Skeletal muscle satellite cell (primary cell): Measurements from ENCODE around the gene KRT33B. TPM values are rescaled to one million over a fixed set of nuclear protein-coding genes. Genes with fewer than 3 reads are reported as not detected.

Experiments used
- H3K27me3 ChIP-seq: 2 replicates; pipeline ENCODE4 v1.7.0; 2013; ENCODE audit warnings: low read length; ENCODE audit not compliant: control insufficient read depth, insufficient read depth
- H3K36me3 ChIP-seq: 2 replicates; pipeline ENCODE4 v1.7.0; 2013; ENCODE audit warnings: mild to moderate bottlenecking, control low read depth, low read length; ENCODE audit not compliant: insufficient read depth
- H3K4me1 ChIP-seq: 2 replicates; pipeline ENCODE4 v1.7.0; 2013; ENCODE audit warnings: low read length; ENCODE audit not compliant: control insufficient read depth, insufficient read depth
- H3K4me2 ChIP-seq: 2 replicates; pipeline ENCODE4 v1.7.0; 2013; ENCODE audit warnings: mild to moderate bottlenecking, low read length
- H3K4me3 ChIP-seq: 2 replicates; pipeline ENCODE4 v1.7.0; 2013; ENCODE audit warnings: low read length
- H3K9ac ChIP-seq: 2 replicates; pipeline ENCODE4 v1.7.0; 2013; ENCODE audit warnings: mild to moderate bottlenecking, low read depth, low read length, moderate library complexity
- H3K9me3 ChIP-seq: replicated peaks from 2 replicates; pipeline ENCODE4 v1.7.0; 2013; ENCODE audit warnings: mild to moderate bottlenecking, control low read depth, low read length
- total RNA-seq: library from RNA; depleted of rRNA; stranded (reverse); fragments of >200 nt; gene quantifications from 2 replicates; pipeline ENCODE4 v1.2.3, GENCODE V29; 2012; rRNA removed

The KRT33B gene
- not detected in 2 replicates for total RNA-seq

- Histone ChIP-seq H3K4me3 (no peak within 1 kb of the TSS), H3K4me1 (peaks cover 11% of the 10 kb centered on the region), H3K9ac (no peak within 1 kb of the TSS), H3K27me3 (no peaks in the 10 kb centered on the region), H3K4me2 (no peak within 1 kb of the TSS), H3K36me3 (no peaks in the 10 kb centered on the region), H3K9me3 (no peaks in the 10 kb centered on the region)
Measured at GRCh38 chr17:41369713-41370112, at the start of gene KRT33B. Gene KRT33B (minus strand): TSS chr17:41369813. CDS start chr17:41369750, 63 bp downstream.

- no peaks in the 10 kb centered on the region for H3K9me3 ChIP-seq
- H3K9ac ChIP-seq = no peak overlapping the region
- H3K27me3 ChIP-seq = no peaks in the 10 kb centered on the region
- no peak overlapping the region for H3K4me3 ChIP-seq
- no peak overlapping the region for H3K4me2 ChIP-seq
- H3K4me1 ChIP-seq = peaks cover 43% of the 10 kb centered on the region
- no peaks in the 10 kb centered on the region for H3K36me3 ChIP-seq
Measured at GRCh38 chr17:41418116-41418860, 48.7 kb upstream of the KRT33B start.

GRCh38 chr17:41417576-41418015 lies 48.0 kb upstream of the KRT33B start:
- Histone ChIP-seq H3K4me3 (no peak overlapping the region), H3K9me3 (no peaks in the 10 kb centered on the region), H3K9ac (no peak overlapping the region), H3K27me3 (no peaks in the 10 kb centered on the region), H3K36me3 (no peaks in the 10 kb centered on the region), H3K4me2 (no peak overlapping the region), H3K4me1 (peaks cover 43% of the 10 kb centered on the region)

- no peaks in the 10 kb centered on the region for H3K9me3 ChIP-seq
- no peaks in the 10 kb centered on the region for H3K36me3 ChIP-seq
- H3K9ac ChIP-seq = no peak overlapping the region
- H3K4me1 ChIP-seq = peaks cover 43% of the 10 kb centered on the region
- no peaks in the 10 kb centered on the region for H3K27me3 ChIP-seq
- no peak overlapping the region for H3K4me3 ChIP-seq
- H3K4me2 ChIP-seq = no peak overlapping the region
Measured at GRCh38 chr17:41417127-41417526, 47.5 kb upstream of the KRT33B start.

GRCh38 chr17:41416479-41416878 lies 46.9 kb upstream of the KRT33B start:
- Histone ChIP-seq H3K9ac (peak overlapping the region; percentile 8), H3K4me2 (no peak overlapping the region), H3K36me3 (no peaks in the 10 kb centered on the region), H3K4me3 (no peak overlapping the region), H3K9me3 (no peaks in the 10 kb centered on the region), H3K4me1 (peaks cover 43% of the 10 kb centered on the region), H3K27me3 (no peaks in the 10 kb centered on the region)

- Histone ChIP-seq H3K27me3 (no peaks in the 10 kb centered on the region), H3K9ac (peak overlapping the region; percentile 8), H3K36me3 (no peaks in the 10 kb centered on the region), H3K9me3 (no peaks in the 10 kb centered on the region), H3K4me3 (no peak overlapping the region), H3K4me2 (no peak overlapping the region), H3K4me1 (peaks cover 37% of the 10 kb centered on the region)
Measured at GRCh38 chr17:41415833-41416335, 46.3 kb upstream of the KRT33B start.

- Histone ChIP-seq H3K9ac (no peak overlapping the region), H3K27me3 (no peaks in the 10 kb centered on the region), H3K4me3 (no peak overlapping the region), H3K4me2 (no peak overlapping the region), H3K4me1 (peaks cover 33% of the 10 kb centered on the region), H3K36me3 (no peaks in the 10 kb centered on the region), H3K9me3 (no peaks in the 10 kb centered on the region)
Measured at GRCh38 chr17:41415411-41415810, 45.8 kb upstream of the KRT33B start.

GRCh38 chr17:41413982-41414381 lies 44.4 kb upstream of the KRT33B start:
- no peaks in the 10 kb centered on the region for H3K27me3 ChIP-seq
- H3K36me3 ChIP-seq = no peaks in the 10 kb centered on the region
- H3K9ac ChIP-seq = no peak overlapping the region
- H3K4me2 ChIP-seq = no peak overlapping the region
- no peak overlapping the region for H3K4me3 ChIP-seq
- no peaks in the 10 kb centered on the region for H3K9me3 ChIP-seq
- peaks cover 22% of the 10 kb centered on the region for H3K4me1 ChIP-seq

GRCh38 chr17:41413353-41413957 lies 43.8 kb upstream of the KRT33B start:
- H3K36me3 ChIP-seq = no peaks in the 10 kb centered on the region
- peaks cover 22% of the 10 kb centered on the region for H3K4me1 ChIP-seq
- no peak overlapping the region for H3K4me3 ChIP-seq
- H3K27me3 ChIP-seq = no peaks in the 10 kb centered on the region
- no peak overlapping the region for H3K4me2 ChIP-seq
- H3K9me3 ChIP-seq = no peaks in the 10 kb centered on the region
- H3K9ac ChIP-seq = no peak overlapping the region

- peaks cover 10% of the 10 kb centered on the region for H3K4me1 ChIP-seq
- H3K4me2 ChIP-seq = no peak overlapping the region
- H3K27me3 ChIP-seq = no peaks in the 10 kb centered on the region
- no peak overlapping the region for H3K4me3 ChIP-seq
- H3K36me3 ChIP-seq = no peaks in the 10 kb centered on the region
- no peak overlapping the region for H3K9ac ChIP-seq
- H3K9me3 ChIP-seq = no peaks in the 10 kb centered on the region
Measured at GRCh38 chr17:41411072-41411840, 41.6 kb upstream of the KRT33B start.

GRCh38 chr17:41407226-41407625 lies 37.6 kb upstream of the KRT33B start:
- no peak overlapping the region for H3K4me3 ChIP-seq
- H3K4me1 ChIP-seq = peaks cover 34% of the 10 kb centered on the region
- no peaks in the 10 kb centered on the region for H3K27me3 ChIP-seq
- no peaks in the 10 kb centered on the region for H3K9me3 ChIP-seq
- no peak overlapping the region for H3K4me2 ChIP-seq
- no peak overlapping the region for H3K9ac ChIP-seq
- H3K36me3 ChIP-seq = no peaks in the 10 kb centered on the region
